ENCODE measurements around the gene CDK19.

DNA sequence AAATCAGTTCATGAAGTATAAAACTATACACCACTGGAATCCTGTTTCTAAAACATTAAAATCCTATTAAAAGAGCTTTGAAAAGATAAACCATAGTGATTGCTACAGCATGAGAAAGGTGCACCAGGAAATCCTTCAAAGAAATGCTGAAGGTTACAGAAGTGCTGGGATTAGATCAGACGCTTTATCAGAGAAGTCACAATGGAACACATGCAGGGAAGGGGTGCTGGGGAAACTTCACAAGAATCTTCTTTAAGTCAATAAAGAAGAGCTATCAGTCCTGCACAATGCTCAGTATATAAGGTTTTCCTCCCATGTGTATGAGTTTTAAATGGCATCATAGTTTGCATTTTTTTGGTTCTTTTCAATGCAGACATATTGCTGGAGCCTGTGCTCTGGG lies 201.2 kb downstream of the CDK19 start:
- TF ChIP-seq, protein P1, sequence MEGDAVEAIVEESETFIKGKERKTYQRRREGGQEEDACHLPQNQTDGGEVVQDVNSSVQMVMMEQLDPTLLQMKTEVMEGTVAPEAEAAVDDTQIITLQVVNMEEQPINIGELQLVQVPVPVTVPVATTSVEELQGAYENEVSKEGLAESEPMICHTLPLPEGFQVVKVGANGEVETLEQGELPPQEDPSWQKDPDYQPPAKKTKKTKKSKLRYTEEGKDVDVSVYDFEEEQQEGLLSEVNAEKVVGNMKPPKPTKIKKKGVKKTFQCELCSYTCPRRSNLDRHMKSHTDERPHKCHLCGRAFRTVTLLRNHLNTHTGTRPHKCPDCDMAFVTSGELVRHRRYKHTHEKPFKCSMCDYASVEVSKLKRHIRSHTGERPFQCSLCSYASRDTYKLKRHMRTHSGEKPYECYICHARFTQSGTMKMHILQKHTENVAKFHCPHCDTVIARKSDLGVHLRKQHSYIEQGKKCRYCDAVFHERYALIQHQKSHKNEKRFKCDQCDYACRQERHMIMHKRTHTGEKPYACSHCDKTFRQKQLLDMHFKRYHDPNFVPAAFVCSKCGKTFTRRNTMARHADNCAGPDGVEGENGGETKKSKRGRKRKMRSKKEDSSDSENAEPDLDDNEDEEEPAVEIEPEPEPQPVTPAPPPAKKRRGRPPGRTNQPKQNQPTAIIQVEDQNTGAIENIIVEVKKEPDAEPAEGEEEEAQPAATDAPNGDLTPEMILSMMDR (IDR thresholded peaks at IDR 0.05) = no peak
- no peak for TF ChIP-seq POLR2A (IDR thresholded peaks at IDR 0.05)

All from right lobe of liver (tissue), 4 donors.